ENCODE results near the gene DCN. TPM values are rescaled to one million over a fixed set of nuclear protein-coding genes. Genes with fewer than 3 reads are reported as not detected.

DCN gene
- polyA plus RNA-seq, 1 of the 3 experiments (the other 2 are of a cell fraction): 5.5 TPM

DNA sequence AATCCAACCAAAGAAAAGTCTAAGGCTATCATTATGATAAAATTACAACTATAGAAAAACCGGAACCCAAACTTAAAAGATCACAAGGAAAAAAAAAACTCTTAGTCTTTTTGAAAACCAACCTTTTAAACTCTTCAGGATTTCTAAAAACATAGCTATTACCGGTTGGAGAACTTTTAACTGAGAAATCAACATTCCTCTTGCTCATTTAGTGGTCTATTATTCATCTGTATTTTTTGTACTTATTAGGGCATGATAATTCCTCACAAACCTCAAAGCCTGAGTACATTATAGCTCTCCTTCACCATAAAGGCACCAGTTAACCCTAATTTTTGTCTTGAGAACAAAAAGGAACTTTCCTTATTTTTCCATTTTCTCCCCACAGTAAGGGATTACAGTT is 81.7 kb downstream of the DCN start:
- H3K4me3 ChIP-seq (ENCODE audit: low read depth in 2 of 2, low read length in 1 of 2): no peak overlapping the region
- H3K9me2 ChIP-seq: no peaks in the 10 kb centered on the region
- H3F3A ChIP-seq (replicated peaks; ENCODE audit: insufficient read depth): peaks cover 11% of the 10 kb centered on the region
- no peak overlapping the region for H3K9ac ChIP-seq
- no peaks in the 10 kb centered on the region for H3K27me3 ChIP-seq (ENCODE audit: insufficient read depth)
- H4K20me1 ChIP-seq (ENCODE audit: insufficient read depth): no peaks in the 10 kb centered on the region
- H3K27ac ChIP-seq (ENCODE audit: low read depth in 2 of 2, low read length in 1 of 2): peak overlapping the region in 1 of 2 experiments; percentile 76; a peak in 1 of 4 replicates
- DNase-seq: no peak
- ChIA-PET POLR2A (no interaction called here), CTCF (interaction anchor here (1.3 kb wide), 1 partner anchor 11 kb away, joined by 3 read pairs; no protein-coding TSS in a partner anchor)
- no peak overlapping the region for H3K4me2 ChIP-seq
- no peaks in the 10 kb centered on the region for H3K9me3 ChIP-seq
- TF ChIP-seq RAD21 (IDR thresholded peaks at IDR 0.05; ENCODE audit: low read length) (no peak), SIN3A (IDR thresholded peaks at IDR 0.05; ENCODE audit: borderline replicate concordance, low read depth, low read length) (no peak), CHD2 (IDR thresholded peaks at IDR 0.05; ENCODE audit: low read length, partially characterized antibody) (no peak), POLR2AphosphoS5 (IDR thresholded peaks at IDR 0.05; ENCODE audit: low read depth, low read length) (no peak), RXRA (IDR thresholded peaks at IDR 0.05; ENCODE audit: borderline replicate concordance, low read depth) (no peak)
- TF ChIP-seq, protein P1, sequence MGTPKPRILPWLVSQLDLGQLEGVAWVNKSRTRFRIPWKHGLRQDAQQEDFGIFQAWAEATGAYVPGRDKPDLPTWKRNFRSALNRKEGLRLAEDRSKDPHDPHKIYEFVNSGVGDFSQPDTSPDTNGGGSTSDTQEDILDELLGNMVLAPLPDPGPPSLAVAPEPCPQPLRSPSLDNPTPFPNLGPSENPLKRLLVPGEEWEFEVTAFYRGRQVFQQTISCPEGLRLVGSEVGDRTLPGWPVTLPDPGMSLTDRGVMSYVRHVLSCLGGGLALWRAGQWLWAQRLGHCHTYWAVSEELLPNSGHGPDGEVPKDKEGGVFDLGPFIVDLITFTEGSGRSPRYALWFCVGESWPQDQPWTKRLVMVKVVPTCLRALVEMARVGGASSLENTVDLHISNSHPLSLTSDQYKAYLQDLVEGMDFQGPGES (IDR thresholded peaks at IDR 0.05; ENCODE audit: low read depth, low read length): no peak
- peaks cover 0 to 14% of the 10 kb centered on the region in 2 experiments; a peak in 3 of 4 replicates for H3K4me1 ChIP-seq (ENCODE audit: control insufficient read depth in 1 of 2, insufficient read depth in 2 of 2, low read depth in 1 of 2, low read length in 1 of 2)
- H3K79me2 ChIP-seq (ENCODE audit: insufficient read depth): no peaks in the 10 kb centered on the region
- H3K36me3 ChIP-seq (replicated peaks in 1 of 2; ENCODE audit: control insufficient read depth in 1 of 2, insufficient read depth in 2 of 2, low read length in 1 of 2): peaks cover 13 to 15% of the 10 kb centered on the region in 2 experiments
- 70% methylated on average over 2 of the region's 2 CpGs for WGBS (ENCODE audit: low lambda C conversion rate)
- no peak overlapping the region for H2AFZ ChIP-seq (ENCODE audit: low read depth)

DNA sequence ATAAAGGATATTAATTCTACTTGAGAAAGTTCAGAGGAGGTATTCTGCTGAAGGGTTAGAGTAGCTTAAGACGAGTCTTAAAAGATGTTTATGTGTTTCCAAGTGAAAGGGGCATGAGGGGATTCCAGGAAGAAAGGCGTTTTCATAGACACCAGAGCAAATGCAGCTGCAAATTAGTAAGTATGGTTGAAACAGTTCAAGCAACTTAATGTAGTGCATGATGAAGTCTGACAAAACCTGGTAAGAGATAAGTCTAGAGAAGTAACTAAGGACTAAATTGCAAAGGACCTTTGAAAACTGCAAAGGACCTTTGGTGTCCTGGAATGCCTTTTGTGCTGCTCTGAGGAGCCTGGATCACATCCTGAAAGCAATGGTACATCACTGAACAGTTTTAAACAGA is 82.8 kb downstream of the DCN start:
- Histone ChIP-seq H4K20me1 (ENCODE audit: insufficient read depth) (no peaks in the 10 kb centered on the region), H3K27me3 (ENCODE audit: insufficient read depth) (no peaks in the 10 kb centered on the region), H3K9ac (no peak overlapping the region), H3K79me2 (ENCODE audit: insufficient read depth) (no peaks in the 10 kb centered on the region), H3F3A (replicated peaks; ENCODE audit: insufficient read depth) (peaks cover 8% of the 10 kb centered on the region), H3K4me2 (no peak overlapping the region), H3K9me3 (no peaks in the 10 kb centered on the region), H3K36me3 (replicated peaks in 1 of 2; ENCODE audit: control insufficient read depth in 1 of 2, insufficient read depth in 2 of 2, low read length in 1 of 2) (peaks cover 9 to 15% of the 10 kb centered on the region in 2 experiments), H3K4me1 (ENCODE audit: control insufficient read depth in 1 of 2, insufficient read depth in 2 of 2, low read depth in 1 of 2, low read length in 1 of 2) (peaks cover 0 to 14% of the 10 kb centered on the region in 2 experiments; a peak in 3 of 4 replicates), H3K4me3 (ENCODE audit: low read depth in 2 of 2, low read length in 1 of 2) (no peak overlapping the region), H2AFZ (ENCODE audit: low read depth) (0 out of 2 replicates have a peak overlapping the region, but pooled peaks have one; percentile 5), H3K9me2 (no peaks in the 10 kb centered on the region), H3K27ac (ENCODE audit: low read depth in 2 of 2, low read length in 1 of 2) (peak overlapping the region; percentile 76 to 83; a peak in 3 of 4 replicates)
- DNase-seq: no peak
- ChIA-PET CTCF (interaction anchor here (1.3 to 1.4 kb wide), 2 partner anchors 12 to 226 kb away, joined by 3 read pairs; no protein-coding TSS in a partner anchor), POLR2A (no interaction called here)
- TF ChIP-seq EZH2phosphoT487 (IDR thresholded peaks at IDR 0.05; ENCODE audit: borderline replicate concordance, low read depth) (no peak), GABPA (IDR thresholded peaks at IDR 0.05; ENCODE audit: low read depth) (no peak), FOXJ3 (CRISPR knock-in tag; IDR thresholded peaks at IDR 0.05) (no peak), RFX5 (IDR thresholded peaks at IDR 0.05; ENCODE audit: low read length) (no peak), POLR2AphosphoS5 (IDR thresholded peaks at IDR 0.05; ENCODE audit: low read depth, low read length) (no peak), FOSL2 (IDR thresholded peaks at IDR 0.05; ENCODE audit: borderline replicate concordance, low read depth) (no peak), FOXM1 (IDR thresholded peaks at IDR 0.05; ENCODE audit: low read depth) (no peak), RAD21 (IDR thresholded peaks at IDR 0.05; ENCODE audit: low read length) (no peak), NRF1 (IDR thresholded peaks at IDR 0.05; ENCODE audit: low read depth, low read length) (no peak), MEF2A (IDR thresholded peaks at IDR 0.05; ENCODE audit: borderline replicate concordance, low read depth) (no peak), NFIC (IDR thresholded peaks at IDR 0.05; ENCODE audit: borderline replicate concordance) (no peak), TEAD4 (IDR thresholded peaks at IDR 0.05; ENCODE audit: borderline replicate concordance, insufficient read depth) (no peak), ELF1 (IDR thresholded peaks at IDR 0.05) (no peak)
- TF ChIP-seq, protein P2, sequence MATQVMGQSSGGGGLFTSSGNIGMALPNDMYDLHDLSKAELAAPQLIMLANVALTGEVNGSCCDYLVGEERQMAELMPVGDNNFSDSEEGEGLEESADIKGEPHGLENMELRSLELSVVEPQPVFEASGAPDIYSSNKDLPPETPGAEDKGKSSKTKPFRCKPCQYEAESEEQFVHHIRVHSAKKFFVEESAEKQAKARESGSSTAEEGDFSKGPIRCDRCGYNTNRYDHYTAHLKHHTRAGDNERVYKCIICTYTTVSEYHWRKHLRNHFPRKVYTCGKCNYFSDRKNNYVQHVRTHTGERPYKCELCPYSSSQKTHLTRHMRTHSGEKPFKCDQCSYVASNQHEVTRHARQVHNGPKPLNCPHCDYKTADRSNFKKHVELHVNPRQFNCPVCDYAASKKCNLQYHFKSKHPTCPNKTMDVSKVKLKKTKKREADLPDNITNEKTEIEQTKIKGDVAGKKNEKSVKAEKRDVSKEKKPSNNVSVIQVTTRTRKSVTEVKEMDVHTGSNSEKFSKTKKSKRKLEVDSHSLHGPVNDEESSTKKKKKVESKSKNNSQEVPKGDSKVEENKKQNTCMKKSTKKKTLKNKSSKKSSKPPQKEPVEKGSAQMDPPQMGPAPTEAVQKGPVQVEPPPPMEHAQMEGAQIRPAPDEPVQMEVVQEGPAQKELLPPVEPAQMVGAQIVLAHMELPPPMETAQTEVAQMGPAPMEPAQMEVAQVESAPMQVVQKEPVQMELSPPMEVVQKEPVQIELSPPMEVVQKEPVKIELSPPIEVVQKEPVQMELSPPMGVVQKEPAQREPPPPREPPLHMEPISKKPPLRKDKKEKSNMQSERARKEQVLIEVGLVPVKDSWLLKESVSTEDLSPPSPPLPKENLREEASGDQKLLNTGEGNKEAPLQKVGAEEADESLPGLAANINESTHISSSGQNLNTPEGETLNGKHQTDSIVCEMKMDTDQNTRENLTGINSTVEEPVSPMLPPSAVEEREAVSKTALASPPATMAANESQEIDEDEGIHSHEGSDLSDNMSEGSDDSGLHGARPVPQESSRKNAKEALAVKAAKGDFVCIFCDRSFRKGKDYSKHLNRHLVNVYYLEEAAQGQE (IDR thresholded peaks at IDR 0.05; ENCODE audit: low read depth, low read length): no peak
- TF ChIP-seq, protein P3, sequence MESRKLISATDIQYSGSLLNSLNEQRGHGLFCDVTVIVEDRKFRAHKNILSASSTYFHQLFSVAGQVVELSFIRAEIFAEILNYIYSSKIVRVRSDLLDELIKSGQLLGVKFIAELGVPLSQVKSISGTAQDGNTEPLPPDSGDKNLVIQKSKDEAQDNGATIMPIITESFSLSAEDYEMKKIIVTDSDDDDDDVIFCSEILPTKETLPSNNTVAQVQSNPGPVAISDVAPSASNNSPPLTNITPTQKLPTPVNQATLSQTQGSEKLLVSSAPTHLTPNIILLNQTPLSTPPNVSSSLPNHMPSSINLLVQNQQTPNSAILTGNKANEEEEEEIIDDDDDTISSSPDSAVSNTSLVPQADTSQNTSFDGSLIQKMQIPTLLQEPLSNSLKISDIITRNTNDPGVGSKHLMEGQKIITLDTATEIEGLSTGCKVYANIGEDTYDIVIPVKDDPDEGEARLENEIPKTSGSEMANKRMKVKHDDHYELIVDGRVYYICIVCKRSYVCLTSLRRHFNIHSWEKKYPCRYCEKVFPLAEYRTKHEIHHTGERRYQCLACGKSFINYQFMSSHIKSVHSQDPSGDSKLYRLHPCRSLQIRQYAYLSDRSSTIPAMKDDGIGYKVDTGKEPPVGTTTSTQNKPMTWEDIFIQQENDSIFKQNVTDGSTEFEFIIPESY (IDR thresholded peaks at IDR 0.05; ENCODE audit: borderline replicate concordance, low read depth): no peak
- TF ChIP-seq, protein P1 (IDR thresholded peaks at IDR 0.05; ENCODE audit: low read depth, low read length): no peak
- 77% methylated on average over 2 of the region's 2 CpGs for WGBS (ENCODE audit: low lambda C conversion rate)
